ENCODE data around the gene PTGR1. TPM values are rescaled to one million over a fixed set of nuclear protein-coding genes. Genes with fewer than 3 reads are reported as not detected.

Gene PTGR1
- polyA plus RNA-seq, 1 of the 3 experiments (the other 2 are of a cell fraction), result 33.0 TPM

GRCh38 chr9:111615928-111616327, 16.5 kb upstream of the PTGR1 start:
- TF ChIP-seq GATA2 (CRISPR knock-in tag; IDR thresholded peaks at IDR 0.05), result no peak
- TF ChIP-seq IRF3 (IDR thresholded peaks at IDR 0.05; ENCODE audit: low read depth, low read length), result no peak
- TF ChIP-seq JUND (IDR thresholded peaks at IDR 0.05), result no peak
- TF ChIP-seq EZH2phosphoT487 (IDR thresholded peaks at IDR 0.05; ENCODE audit: borderline replicate concordance, low read depth), result no peak
- TF ChIP-seq RCOR1 (IDR thresholded peaks at IDR 0.05; ENCODE audit: low read length), result no peak
- peak; percentile 31; the same call in 1 of the 2 replicates for TF ChIP-seq PBX3 (IDR thresholded peaks at IDR 0.05)
- no peak for TF ChIP-seq FOXM1 (IDR thresholded peaks at IDR 0.05; ENCODE audit: low read depth)
- TF ChIP-seq RFX5 (IDR thresholded peaks at IDR 0.05; ENCODE audit: low read length), result no peak
- no peak for DNase-seq
- Histone ChIP-seq H4K20me1 (ENCODE audit: insufficient read depth) (no peaks in the 10 kb centered on the region), H3F3A (replicated peaks; ENCODE audit: insufficient read depth) (no peaks in the 10 kb centered on the region), H3K36me3 (replicated peaks in 1 of 2; ENCODE audit: control insufficient read depth in 1 of 2, insufficient read depth in 2 of 2, low read length in 1 of 2) (no peaks in the 10 kb centered on the region), H3K79me2 (ENCODE audit: insufficient read depth) (no peaks in the 10 kb centered on the region), H3K9me2 (no peaks in the 10 kb centered on the region), H3K27me3 (ENCODE audit: insufficient read depth) (no peaks in the 10 kb centered on the region), H3K4me1 (ENCODE audit: control insufficient read depth in 1 of 2, insufficient read depth in 2 of 2, low read depth in 1 of 2, low read length in 1 of 2) (no peaks in the 10 kb centered on the region), H2AFZ (ENCODE audit: low read depth) (no peak overlapping the region), H3K4me3 (ENCODE audit: low read depth in 2 of 2, low read length in 1 of 2) (no peak overlapping the region), H3K9ac (no peak overlapping the region), H3K9me3 (no peaks in the 10 kb centered on the region), H3K27ac (ENCODE audit: low read depth in 2 of 2, low read length in 1 of 2) (no peak overlapping the region), H3K4me2 (no peak overlapping the region)
- 49% methylated on average over 3 of the region's 3 CpGs for WGBS (ENCODE audit: low lambda C conversion rate)
- ChIA-PET CTCF (interaction anchor here (1.0 kb wide), 1 partner anchor 18 kb away, joined by 3 read pairs; no protein-coding TSS in a partner anchor), POLR2A (no interaction called here)

- Histone ChIP-seq H3K36me3 (replicated peaks in 1 of 2; ENCODE audit: control insufficient read depth in 1 of 2, insufficient read depth in 2 of 2, low read length in 1 of 2) (no peaks in the 10 kb centered on the region), H3K9me3 (no peaks in the 10 kb centered on the region), H3K4me2 (no peak overlapping the region), H3K27ac (ENCODE audit: low read depth in 2 of 2, low read length in 1 of 2) (no peak overlapping the region), H3K4me1 (ENCODE audit: control insufficient read depth in 1 of 2, insufficient read depth in 2 of 2, low read depth in 1 of 2, low read length in 1 of 2) (no peaks in the 10 kb centered on the region), H3F3A (replicated peaks; ENCODE audit: insufficient read depth) (no peaks in the 10 kb centered on the region), H3K9me2 (no peaks in the 10 kb centered on the region), H3K4me3 (ENCODE audit: low read depth in 2 of 2, low read length in 1 of 2) (no peak overlapping the region), H3K27me3 (ENCODE audit: insufficient read depth) (no peaks in the 10 kb centered on the region), H4K20me1 (ENCODE audit: insufficient read depth) (no peaks in the 10 kb centered on the region), H3K9ac (no peak overlapping the region), H2AFZ (ENCODE audit: low read depth) (no peak overlapping the region), H3K79me2 (ENCODE audit: insufficient read depth) (no peaks in the 10 kb centered on the region)
- ChIA-PET POLR2A (no interaction called here), CTCF (interaction anchor here (1.2 to 5.6 kb wide), 5 partner anchors 15 to 975 kb away, joined by 3 to 18 read pairs (median 4); no protein-coding TSS in a partner anchor)
- WGBS (ENCODE audit: low lambda C conversion rate), result 50% methylated on average over 4 of the region's 4 CpGs
- no peak for TF ChIP-seq TAF1 (IDR thresholded peaks at IDR 0.05; ENCODE audit: borderline replicate concordance, low read depth, low read length)
- no peak for TF ChIP-seq IRF3 (IDR thresholded peaks at IDR 0.05; ENCODE audit: low read depth, low read length)
- no peak for TF ChIP-seq ELF1 (IDR thresholded peaks at IDR 0.05)
- TF ChIP-seq USF1 (IDR thresholded peaks at IDR 0.05; ENCODE audit: borderline replicate concordance, low read depth), result no peak
- TF ChIP-seq EZH2phosphoT487 (IDR thresholded peaks at IDR 0.05; ENCODE audit: borderline replicate concordance, low read depth), result no peak
- no peak for TF ChIP-seq SIN3A (IDR thresholded peaks at IDR 0.05; ENCODE audit: borderline replicate concordance, low read depth, low read length)
- TF ChIP-seq GATA2 (CRISPR knock-in tag; IDR thresholded peaks at IDR 0.05), result no peak
- no peak for TF ChIP-seq ZBTB33 (IDR thresholded peaks at IDR 0.05; ENCODE audit: borderline replicate concordance, low read depth)
- no peak for TF ChIP-seq FOXM1 (IDR thresholded peaks at IDR 0.05; ENCODE audit: low read depth)
- no peak for TF ChIP-seq MXI1 (IDR thresholded peaks at IDR 0.05; ENCODE audit: low read depth, low read length)
- no peak for DNase-seq
These were observed 14.1 kb upstream of the PTGR1 start for GRCh38 chr9:111613436-111614040.

Data from SK-N-SH (cell line).